NT2/D1 (cell line): Measurements from ENCODE around the gene SLC35A4.

Source experiments
- SUZ12 ChIP-seq: IDR thresholded peaks from 2 replicates; pipeline ENCODE4 v1.6.1; 2011; ENCODE audit not compliant: insufficient read length, insufficient read depth; ENCODE audit errors: extremely low read depth
- YY1 ChIP-seq: IDR thresholded peaks from 2 replicates; pipeline ENCODE4 v1.6.1; 2011; ENCODE audit not compliant: insufficient read length, insufficient read depth

DNA sequence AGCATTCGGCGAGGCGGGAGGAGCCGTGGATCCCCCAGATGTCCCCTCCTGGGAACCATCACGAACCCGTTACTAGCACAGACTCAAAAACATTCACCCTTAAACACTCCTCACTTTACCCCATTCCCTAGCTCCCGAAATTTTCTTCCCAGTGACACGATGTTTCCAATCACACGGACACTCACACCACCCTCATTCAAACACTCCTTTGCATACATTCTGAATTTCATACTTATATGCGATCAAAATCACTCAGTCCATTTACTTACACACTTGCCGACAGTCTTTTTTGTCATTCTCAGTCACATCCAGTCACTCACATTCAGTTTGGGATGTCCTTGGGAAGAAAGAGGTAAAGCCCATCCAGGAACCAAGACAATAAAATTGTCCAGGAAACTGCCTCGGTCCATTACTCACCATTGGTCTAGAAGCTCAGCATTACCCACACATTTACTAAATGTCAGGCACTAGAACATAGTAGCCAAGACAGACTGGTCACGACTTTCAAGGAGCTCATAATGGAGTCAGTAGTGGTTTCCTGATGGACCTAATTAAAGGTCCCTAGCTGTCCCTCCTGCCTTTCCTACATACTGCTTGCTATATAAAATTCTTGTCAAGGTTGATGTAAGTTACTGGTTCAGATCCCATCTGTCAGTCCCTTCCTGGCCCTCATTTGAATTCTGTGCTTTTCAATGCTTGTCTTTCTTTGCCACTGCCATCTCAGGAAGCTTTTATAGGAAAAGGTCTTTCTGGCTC is 574 bp downstream of the SLC35A4 start:
- TF ChIP-seq YY1 (no peak), SUZ12 (no peak)
